K562 (cell line): Measurements from ENCODE around the gene SLC13A1.

Source experiments
- CTCF ChIP-seq, 3 experiments: IDR thresholded peaks in 2 of 3; conservative IDR thresholded peaks in 1 of 3; 2 replicates each; pipeline ENCODE4 v1.5.1; 2011 to 2012; ENCODE audit warnings: low read length in 3 of 3, mild to moderate bottlenecking in 3 of 3, control low read depth in 2 of 3, improper control_type of control experiment in 1 of 3, inconsistent platforms in 1 of 3, low read depth in 1 of 3, mixed read lengths in 1 of 3, moderate library complexity in 1 of 3; ENCODE audit not compliant: insufficient read depth in 2 of 3
- HDAC2 ChIP-seq: fragments of 450-650 bp; IDR thresholded peaks from 2 replicates; pipeline ENCODE4 v1.6.1; 2016; ENCODE audit warnings: mild to moderate bottlenecking
- NCOA2 ChIP-seq, 2 experiments: fragments of 450-650 bp; IDR thresholded peaks; 2 replicates each; pipeline ENCODE4 v1.6.1; 2018; ENCODE audit warnings: mild to moderate bottlenecking in 2 of 2, moderate library complexity in 1 of 2; ENCODE audit not compliant: partially characterized antibody in 2 of 2
- POLR2AphosphoS2 ChIP-seq: IDR thresholded peaks from 2 replicates; pipeline ENCODE4 v1.6.1; 2012; ENCODE audit warnings: low read length, improper control_type of control experiment
- REST ChIP-seq, 2 experiments: fragments of 450-650 bp; formaldehyde crosslinking in 1 of 2; IDR thresholded peaks; 2 replicates each; pipeline versions ENCODE4 v1.4.0 to v1.6.1; 2014 to 2020; ENCODE audit warnings: mild to moderate bottlenecking in 2 of 2, borderline replicate concordance in 1 of 2, low read depth in 1 of 2
- SNRNP70 ChIP-seq: fragments of 200-400 bp; formaldehyde crosslinking; optimal IDR thresholded peaks from 2 replicates; pipeline ENCODE3; 2017; ENCODE audit warnings: low read depth, low read length
- TCF15 ChIP-seq: fragments of 250-450 bp; sonication (Bioruptor Pico); IDR thresholded peaks from 2 replicates; pipeline ENCODE4 v1.8.0; 2022; ENCODE audit warnings: moderate library complexity, mild to moderate bottlenecking, inconsistent platforms

GRCh38 chr7:123185756-123186155 is 14.0 kb downstream of the SLC13A1 start:
- TF ChIP-seq SNRNP70 (no peak), HDAC2 (no peak), CTCF (IDR thresholded peaks at IDR 0.05 in 2 of 3, conservative IDR thresholded peaks at IDR 0.05 in 1 of 3; ENCODE audit: insufficient read depth in 2 of 3, low read depth in 1 of 3, low read length in 3 of 3) (no peak), NCOA2 (IDR thresholded peaks at IDR 0.05; ENCODE audit: partially characterized antibody in 2 of 2) (no peak), POLR2AphosphoS2 (no peak), REST (IDR thresholded peaks at IDR 0.05; ENCODE audit: borderline replicate concordance) (no peak), REST (CRISPR knock-in tag; IDR thresholded peaks at IDR 0.05; ENCODE audit: low read depth) (no peak), TCF15 (no peak)
